Stimulated activated CD4-positive, alpha-beta T cell treated with anti-CD3 and anti-CD28 coated beads, Interleukin-12 subunit alpha, Interleukin-12 subunit beta, amount 100 ng/mL, for 24 hours (primary cell): ENCODE measurements around the gene BCAS3.

Source experiments
- DNase-seq, 2 experiments: peaks; one replicate each; pipeline ENCODE4 v3.0.0-alpha.2; 2020; ENCODE audit warnings: low read depth in 2 of 2

BCAS3 gene

DNA sequence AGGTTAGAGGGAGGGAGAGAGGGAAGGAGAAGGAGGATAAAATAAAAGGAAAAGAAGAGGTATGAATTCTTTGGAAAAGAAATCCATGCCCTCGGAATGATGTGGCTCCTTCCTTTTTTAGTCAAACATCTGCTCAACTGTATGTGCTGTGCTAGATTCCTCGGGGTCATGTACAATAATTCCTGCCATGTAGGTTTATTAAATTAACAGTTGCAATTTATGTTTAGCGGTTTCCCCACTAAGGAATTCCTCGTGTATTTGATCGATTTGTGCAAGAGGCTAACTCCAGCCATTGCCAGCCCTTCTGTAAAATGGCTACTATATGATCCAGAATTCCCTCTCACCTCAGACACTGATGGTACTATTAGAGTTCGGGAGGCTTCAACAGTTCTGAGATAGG, 639.0 kb downstream of the BCAS3 start:
- DNase-seq = no peak

DNA sequence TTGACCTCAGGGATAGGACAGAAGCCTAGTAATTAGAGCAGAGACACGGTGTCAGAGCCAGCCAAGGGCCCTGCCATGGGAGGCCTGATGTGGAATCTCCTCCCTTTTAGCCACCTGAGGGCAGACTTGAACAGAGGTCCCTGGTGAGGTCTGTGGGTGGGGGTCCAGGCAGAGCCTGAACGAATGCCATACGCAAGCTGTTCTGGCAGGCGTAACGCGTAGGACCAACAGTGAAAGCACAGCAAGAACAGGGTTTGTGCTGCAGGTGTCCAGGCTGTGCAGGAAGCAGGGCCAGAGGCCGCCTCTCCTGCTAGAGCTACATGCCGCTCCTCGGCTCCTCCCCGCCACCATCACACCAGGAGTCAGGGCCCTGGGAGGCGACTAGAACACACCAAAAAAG, 640.1 kb downstream of the BCAS3 start:
- no peak for DNase-seq

DNA sequence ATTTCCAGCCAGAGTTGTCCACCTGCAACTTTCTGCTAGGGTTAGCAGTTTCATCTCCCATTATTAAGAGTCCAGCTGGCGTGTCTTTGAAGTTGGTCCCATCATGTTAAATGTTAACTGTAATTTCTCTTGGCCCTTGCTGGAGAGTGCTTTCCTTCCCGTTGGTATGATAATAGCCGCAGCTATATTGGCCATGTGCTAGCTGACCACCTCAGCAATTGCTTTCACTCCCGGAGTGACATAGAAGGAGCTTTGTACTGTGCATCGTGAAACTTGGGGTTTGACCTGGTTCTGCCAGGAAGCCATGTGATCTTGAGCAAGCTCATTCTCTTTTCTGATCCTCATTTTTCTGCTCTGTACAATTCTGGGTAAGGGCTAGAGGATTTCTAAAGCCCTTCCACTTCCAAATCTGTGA, 641.0 kb downstream of the BCAS3 start:
- DNase-seq = no peak

DNA sequence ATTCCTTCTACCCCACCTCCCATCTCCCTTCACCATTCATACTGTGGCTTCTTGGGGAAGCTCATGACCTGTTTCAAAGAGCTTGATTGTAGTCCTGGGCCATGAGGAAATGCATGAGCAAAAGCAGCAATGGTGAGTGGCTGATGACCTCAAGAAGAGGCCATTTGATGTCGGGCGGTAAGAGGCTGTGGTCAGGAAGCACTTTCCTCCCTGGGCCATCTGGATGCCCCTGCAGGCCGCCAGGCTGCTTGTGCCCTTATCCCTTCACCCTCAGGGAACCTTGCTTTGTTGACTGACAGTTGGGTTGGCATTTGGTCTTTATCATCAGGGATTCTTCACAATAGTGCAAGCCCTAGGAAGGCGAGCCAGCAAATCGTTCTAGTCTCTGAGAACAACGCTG, 643.7 kb downstream of the BCAS3 start:
- DNase-seq = no peak

DNA sequence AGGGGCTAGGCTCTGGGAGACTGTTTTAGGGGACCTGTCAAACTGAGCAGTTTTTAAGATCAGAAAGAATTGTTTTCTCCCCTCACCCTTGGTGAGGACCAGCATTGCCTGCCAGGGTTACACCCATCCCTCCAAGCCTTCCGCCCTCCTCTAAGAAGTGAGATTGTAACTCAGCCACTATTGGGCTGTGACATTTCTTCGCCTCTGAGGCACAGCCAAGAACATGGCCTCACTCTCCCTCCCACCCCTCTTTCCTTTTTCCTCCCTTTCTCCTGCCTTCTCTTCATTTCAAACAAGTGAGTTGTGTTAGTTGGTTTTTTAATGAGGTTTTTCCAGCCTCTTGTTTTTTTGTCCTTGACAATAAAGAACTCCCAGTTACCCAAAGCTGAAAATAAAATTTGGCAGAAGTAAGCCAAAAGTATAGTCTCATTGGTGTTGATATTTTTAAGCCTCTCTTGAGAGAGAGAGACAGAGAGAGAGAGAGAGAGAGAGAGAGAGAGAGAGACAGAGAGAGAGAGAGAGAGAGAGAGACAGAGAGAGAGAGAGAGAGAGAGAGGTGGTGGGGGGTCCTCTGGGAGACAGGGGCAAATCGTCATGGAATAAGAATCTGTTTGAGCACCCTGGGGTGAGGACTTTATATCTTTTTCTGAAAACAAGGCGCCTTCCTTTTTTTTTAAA, 644.8 kb downstream of the BCAS3 start:
- DNase-seq = no peak

DNA sequence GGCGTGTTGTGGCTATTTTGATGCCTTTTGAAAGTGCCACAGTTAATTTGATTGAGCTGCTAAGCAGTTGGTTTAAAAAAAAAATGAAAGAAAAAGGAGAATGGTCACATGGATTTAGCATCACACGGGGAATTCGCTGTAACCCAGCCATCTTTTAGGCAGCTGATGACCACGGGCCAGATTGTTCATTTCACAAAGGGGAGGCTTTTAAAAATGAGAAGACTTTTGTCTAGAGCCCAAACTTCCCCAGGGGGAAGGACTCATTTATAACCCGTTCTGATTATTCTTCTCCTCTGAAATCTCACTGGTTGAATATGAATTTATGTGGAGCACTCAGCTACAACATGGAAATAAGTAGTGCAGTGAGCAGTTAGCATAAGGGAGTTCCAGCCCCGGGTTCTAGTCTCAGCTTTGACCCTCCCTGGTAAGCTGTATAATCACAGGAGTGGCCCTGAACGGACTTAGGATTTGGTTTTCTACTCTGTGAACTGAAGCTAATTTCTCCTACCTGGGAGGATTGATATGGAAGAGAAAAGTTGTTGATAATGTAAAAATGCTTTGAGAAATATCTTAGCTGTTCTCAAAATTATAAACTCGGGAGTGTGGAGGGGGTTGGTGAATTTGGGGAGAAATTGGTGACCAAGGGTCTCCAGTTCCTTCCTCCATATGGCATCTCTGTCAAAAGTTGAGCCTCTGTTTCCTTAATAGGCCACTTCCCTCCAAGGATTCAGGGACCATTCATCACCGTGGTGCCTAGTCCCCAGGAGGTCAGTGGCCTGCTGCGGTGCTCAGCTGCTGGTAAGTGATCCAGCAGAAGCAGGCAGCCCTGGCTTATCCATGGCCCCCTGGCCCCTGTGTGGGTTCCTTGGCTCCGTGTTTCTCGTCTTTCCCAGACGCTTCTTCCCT, 645.6 kb downstream of the BCAS3 start:
- DNase-seq = no peak

DNA sequence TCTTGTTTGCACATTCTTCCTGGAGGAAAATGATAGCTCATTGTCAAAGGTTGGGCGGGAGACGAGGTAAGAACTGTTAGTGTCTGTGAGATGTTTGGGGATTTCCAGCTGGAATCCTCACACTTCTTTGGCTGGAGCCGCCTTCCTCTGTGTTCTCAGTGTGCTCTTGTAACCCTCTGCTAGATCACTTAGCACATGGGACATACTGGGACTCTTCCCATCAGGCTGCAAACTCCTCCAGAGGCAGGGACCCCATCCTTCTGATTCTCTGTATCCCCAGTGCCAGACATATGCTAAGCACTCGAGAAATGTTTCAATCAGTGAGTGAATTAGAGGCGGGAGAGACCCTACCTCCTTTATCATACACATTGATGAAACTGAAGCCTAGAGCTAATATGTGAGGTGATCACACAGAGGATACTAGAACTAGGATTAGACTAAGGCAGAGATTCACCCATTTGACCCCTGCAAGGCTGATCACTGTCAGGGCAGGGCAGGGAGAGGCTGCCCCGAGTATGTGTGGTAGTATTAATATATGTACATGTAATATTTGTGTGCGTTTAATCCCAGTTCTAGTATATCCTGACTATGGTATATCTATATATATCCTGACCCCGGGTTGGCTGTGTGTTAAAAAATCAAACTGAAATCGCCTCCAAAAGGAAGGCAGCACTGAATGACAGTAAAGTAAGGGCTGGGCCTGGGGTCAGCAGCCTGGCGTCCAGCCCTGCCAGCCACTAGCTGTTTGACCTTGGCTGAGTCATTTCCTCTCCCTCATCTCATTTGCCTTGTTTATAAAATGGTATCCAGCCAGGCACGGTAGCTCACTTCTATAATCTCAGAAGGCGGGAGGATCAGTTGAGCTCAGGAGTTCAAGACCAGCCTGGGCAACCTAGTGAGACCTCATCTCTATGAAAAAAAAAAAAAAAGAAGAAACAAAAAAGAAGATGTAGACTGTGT, 646.5 kb downstream of the BCAS3 start:
- no peak for DNase-seq

DNA sequence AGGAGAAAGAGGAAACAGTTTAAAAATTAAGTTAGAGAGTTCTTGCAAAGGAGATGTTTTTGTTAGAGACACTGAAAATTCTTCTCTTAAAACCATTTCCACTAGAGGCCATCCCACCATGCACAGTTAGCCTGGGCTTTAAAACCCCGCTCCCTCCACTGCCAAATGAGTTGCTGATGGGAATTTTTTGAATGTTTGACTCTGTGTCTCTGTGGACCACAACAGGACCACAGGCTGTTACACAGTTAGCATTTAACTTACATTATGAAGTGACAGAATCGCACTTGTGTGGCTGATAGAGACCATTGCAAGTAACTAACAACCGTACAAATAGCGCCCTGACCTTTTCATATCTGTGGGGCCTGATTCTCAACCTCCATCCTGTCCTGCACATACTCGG, 647.3 kb downstream of the BCAS3 start:
- DNase-seq = no peak

DNA sequence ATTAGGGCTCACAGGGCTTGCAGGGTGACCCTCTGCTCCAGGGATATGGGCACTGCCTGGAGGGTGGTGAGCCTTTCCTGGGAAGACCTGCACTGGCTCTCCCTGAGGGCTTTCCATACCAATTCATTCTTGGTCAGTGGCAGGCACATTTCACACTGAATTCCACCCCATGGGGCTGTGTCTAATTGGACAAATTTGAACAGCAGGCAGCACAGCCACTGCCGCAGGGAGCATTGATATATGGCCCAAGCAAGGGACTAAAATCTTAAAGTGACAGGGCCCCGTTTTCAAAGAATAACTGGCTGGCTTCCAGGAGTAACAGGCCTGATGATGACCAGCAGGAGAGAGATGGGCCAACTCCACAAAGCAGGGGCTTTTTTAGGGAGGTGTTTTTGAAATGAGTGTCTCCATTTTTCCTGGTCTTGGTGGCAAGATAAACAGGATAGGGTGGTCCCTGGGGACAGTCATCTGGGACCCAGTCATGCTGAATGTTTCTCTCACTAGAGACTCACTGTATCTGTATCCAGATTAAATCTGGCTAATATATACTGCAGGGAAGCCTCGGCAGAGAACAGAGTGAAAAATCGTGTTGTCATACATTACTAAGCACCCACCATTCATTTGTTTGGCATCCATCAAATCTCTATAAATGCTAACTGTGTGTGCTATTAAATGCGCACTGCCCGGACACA, 647.9 kb downstream of the BCAS3 start:
- no peak for DNase-seq

DNA sequence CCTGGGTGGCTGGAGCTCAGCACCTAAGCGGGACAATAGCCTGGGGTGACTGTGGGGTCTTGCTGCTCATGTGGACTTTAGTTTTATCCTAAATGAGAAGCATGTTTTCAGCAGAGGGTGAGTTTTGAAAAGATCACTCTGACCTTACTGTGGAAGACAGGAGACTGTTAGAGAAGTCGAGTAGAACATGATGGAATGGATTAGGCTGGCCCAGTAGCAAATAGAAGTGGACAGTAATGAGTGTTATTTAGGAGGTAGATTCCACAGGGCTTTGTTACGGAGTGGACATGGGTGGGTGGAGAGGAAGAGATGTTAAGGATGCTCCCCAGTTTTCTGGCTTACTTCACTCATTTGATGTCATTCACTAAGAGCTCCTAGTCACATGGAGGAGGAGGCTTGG, 648.7 kb downstream of the BCAS3 start:
- no peak for DNase-seq

DNA sequence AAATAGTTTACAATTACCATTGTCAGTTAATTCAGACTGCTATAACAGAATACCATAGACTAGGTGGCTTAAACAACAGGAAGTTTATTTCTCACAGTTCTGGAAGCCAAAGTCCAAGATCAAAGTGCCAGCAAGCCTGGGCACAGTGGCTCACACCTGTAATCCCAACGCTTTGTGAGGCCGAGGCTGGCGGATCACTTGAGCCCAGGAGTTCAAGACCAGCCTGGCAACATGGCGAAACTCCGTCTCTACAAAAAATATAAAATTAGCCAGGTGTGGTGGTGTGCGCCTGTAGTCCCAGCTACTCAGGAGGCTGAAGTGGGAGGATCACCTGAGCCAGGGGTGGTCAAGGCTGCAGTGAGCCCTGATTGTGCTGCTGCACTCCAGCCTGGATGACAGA, 650.7 kb downstream of the BCAS3 start:
- no peak for DNase-seq

DNA sequence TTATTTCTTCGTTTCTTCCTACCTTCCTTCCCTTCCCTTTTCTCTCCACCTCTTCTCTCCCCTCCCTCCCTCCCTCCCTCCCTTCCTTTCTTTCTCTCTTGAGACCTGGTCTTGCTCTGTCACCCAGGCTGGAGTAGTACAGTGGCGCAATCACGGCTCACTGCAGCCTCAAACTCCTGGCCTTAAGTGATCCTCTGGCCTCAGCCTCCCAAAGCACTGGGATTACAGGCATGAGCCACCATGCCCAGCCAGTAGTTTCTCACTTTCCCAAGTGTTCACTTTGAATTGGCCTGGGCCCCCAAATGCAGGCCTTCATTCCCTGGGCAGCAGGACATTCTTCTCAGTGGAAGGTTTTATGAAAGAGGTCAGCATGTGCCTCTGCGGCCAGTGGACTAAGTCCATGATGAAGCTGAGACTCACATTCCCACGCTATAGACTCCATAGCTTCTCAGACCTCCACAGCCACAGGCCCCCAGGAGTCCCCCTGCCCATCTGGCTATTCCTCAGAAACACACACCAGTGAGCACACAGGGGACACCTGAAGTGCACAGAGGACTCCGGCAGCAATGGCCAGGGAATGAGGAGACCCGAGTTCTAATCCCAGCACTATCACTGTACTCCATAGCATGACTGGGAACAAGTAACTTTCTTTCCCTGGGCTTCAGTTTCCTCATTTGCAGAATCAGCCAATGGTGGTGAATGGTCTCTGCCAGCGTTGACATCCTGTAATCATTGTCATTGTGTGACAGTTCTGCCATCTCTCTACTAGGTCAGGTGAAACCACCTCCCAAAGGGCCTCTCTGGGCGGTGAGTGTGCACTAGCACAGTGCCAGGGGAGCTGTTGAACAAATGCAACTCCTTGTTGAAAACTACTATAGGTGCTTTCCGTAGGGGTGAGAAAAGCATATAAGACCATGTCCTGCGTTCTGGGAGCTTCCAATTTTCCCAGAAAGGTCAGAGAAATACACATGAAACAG, 652.8 kb downstream of the BCAS3 start:
- DNase-seq = no peak

DNA sequence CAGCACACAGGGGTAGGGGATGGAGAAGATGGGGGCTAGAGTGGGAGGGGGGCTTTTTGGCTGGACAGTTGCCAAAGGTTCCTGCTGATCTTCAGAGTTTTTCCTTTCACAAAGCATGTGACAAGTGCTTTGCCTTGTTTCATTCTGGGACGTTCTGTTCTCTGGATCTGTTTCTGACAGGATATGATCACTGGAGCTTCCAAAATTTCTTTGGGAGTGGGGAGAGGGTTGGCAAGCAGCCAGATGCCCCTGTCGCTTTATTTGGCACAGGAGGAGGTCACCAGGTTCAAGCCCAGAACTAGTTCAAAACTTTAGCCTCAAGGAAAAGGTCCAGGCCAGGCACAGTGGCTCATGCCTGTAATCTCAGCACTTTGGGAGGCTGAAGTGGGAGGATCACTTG, 653.5 kb downstream of the BCAS3 start:
- no peak for DNase-seq

DNA sequence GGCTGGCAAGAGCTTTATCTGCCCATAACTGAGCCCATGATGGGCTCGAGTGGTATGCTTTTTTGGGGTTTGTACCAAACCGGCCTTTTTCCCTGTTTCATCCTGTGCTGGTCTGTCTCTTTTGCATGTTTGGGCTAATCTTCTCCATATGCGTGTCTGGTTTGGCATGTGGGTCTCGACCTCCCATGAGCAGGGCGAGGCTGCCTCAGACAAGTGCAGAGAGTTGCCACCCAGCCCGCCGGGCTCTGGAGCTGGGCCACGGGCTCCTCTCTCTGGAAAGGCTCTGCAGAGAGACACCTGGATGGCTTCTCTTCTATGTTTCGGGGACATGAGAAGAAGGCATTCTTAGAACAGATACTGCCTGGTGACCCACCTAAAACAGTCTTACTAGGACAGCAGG, 654.2 kb downstream of the BCAS3 start:
- no peak for DNase-seq

DNA sequence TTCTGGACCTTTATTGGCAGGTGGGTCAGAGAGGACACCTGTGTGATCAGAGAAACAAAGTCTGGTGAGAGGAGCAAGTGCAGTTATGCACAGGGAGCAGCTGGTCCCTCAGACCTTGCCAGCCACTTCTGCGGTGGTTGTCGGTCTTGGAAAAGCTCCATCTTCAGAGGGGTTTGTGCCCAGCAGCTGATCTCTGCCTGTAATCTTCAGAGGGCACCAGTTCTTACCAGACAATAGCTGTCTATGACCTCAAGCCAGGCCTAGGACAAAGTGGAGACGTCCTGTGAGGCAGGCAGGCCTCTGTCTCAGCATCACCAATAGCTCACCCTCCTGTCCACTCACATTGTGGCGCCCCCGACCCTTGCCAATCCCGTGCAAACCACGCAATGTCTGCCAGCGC, 655.5 kb downstream of the BCAS3 start:
- DNase-seq = no peak

DNA sequence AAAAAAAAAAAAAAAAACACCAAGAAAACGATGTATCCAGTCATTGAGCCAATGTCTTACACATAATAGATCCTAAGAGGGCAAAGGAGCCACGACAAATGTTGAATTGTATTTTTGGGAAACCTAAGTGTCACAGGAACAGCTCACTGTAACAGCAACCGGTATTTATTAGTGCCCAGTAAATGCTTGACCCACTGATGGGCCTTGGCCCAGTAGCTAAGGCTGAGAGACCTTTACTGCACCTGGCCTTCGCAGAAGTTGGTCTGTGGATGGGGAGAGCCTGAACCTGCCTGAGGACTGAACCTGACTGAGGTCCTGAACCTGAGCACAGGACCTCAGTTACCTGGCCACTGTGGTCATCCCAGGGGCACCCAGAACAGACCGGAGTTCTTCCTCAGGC, 657.0 kb downstream of the BCAS3 start:
- DNase-seq = no peak

DNA sequence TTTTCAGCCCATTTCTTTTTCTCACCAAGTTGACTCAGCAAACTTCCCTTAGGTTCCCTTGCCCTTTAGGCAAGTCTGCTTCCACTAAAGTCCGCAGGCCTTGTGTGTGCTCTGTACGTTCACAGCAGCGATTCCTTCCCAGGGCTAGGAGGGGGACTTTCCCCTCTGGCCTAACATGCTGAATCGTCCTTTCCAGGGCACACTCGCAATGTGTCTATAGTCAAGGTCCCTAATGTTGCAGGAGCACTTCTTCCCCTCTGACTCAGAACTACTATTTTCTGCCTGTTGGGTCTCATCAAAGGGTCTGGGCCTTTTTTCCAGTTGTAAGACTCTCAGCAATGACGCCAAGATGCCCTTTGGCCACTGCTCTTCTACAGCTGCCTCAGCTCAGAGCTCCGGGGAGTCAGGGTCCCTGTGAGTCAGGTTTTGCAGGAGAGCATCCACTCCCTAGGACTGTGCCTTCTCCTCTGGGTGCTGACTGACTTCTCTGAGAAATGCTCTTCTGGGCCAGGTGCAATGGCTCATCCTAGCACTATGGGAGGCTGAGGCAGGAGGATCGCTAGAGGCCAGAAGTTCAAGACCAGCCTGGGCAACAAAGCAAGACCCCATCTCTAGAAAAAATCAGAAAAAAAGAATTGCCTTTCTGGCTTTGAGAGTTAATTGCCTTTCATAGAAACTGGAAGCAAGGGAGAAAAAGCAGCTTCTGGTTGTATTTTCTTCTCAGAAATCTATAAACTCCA, 657.6 kb downstream of the BCAS3 start:
- no peak for DNase-seq

DNA sequence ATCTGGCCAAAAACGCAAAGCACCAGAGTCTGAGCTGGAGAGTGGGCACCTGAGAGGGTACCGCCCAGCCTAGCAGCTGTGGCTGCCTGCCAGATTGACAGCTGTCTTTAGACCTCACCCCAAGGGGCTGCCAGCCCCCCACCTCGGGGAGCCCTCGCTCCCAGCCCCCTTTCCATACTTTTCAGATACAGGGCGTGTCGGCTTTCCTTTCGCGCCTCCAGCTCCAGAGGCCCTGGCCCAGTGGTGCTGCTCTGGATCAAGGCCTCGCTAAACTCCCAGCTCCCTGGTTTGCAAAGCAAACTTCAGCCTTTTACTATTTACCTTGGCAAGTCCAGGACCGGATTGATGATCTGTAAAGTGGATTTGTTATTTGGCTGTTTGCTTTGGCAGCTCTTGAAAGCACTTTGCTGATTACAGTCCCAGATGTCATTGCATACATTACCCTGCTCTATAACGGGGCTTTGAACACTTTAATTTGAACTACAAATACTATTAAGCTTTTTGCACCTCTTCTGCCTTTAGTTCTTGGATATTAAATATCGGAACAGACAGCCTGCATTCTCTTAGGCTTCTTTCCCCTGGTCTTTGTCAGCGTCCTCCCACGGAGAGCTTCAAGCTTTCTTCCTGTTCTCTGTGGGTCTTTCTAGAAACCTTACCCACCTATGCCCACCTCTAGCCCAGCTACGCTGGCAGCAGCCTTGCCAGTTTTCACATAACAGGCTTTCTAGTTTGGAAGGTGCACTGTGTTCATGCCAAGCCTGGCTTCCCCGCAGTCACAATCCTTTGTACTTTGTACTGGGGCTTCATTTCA, 658.4 kb downstream of the BCAS3 start:
- DNase-seq = no peak

DNA sequence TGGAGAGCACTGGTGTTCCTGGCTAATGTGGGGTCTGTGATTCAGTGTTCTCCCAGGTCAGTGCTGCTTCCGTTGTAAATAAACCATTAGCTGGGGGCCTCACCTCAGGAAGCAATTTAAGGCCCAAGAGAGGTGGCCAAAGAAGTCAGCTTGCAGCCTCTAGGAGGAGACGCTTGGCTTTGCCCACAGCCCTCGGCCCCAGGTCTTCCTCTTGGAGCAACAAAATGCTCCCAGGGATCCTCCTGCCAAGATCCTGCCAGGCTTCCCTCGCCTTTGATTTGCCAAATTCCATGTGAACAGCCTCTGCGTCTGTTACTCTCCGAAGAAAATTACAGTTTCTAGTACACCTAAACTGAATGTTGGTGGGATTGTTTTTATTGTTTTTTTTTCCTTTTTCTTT, 659.6 kb downstream of the BCAS3 start:
- DNase-seq = no peak
